Measurements from ENCODE around the gene PPRC1. TPM values are rescaled to one million over a fixed set of nuclear protein-coding genes. Genes with fewer than 3 reads are reported as not detected.

PPRC1 gene
- total and polyA plus RNA-seq, 4 donors = 19.3 to 42.1 (median 26.5) TPM

DNA sequence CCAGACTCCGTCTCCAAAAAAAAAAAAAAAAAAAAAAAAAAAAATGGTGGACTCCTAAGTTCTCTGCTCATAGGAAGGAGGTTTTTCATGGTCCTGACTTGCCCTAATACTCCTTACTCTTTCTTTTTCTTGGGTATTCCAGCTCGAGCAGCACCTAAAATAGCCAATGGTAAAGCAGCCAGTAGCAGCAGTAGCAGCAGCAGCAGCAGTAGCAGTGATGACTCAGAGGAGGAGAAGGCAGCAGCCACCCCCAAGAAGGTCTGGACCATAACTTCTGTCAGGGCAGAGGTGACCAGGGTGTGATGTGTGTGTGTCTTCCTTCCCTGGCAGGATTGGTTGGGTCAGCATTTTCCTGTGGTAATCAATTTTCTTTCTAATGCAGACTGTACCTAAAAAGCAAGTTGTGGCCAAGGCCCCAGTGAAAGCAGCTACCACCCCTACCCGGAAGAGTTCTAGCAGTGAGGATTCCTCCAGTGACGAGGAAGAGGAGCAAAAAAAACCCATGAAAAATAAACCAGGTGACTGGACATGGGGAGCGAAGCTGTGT lies 26.3 kb downstream of the PPRC1 start:
- Histone ChIP-seq H3K4me1 (ENCODE audit: control insufficient read depth in 5 of 5, insufficient read depth in 5 of 5, low read length in 5 of 5) (peaks cover 0 to 2% (median 0%) of the 10 kb centered on the region in 5 donors), H3K9me3 (ENCODE audit: control insufficient read depth in 4 of 4, insufficient read depth in 3 of 4, low read length in 3 of 4) (no peaks in the 10 kb centered on the region), H3K36me3 (ENCODE audit: control insufficient read depth in 4 of 4, insufficient read depth in 4 of 4, low read length in 4 of 4) (peaks cover 46 to 66% (median 56%) of the 10 kb centered on the region in 4 donors), H3K9ac (ENCODE audit: insufficient read depth in 1 of 2, low read length in 2 of 2) (no peak overlapping the region), H3K4me3 (no peak overlapping the region), H3K27ac (ENCODE audit: low read depth in 1 of 2, low read length in 1 of 2) (no peak overlapping the region), H3K27me3 (ENCODE audit: control insufficient read depth in 3 of 3, insufficient read depth in 3 of 3, low read length in 2 of 3) (no peaks in the 10 kb centered on the region)
- no peak for TF ChIP-seq CTCF (IDR thresholded peaks at IDR 0.05; ENCODE audit: control extremely low read depth, extremely low read depth)
- WGBS, 2 donors = 94 to 95% methylated on average over 5 of the region's 5 CpGs
- DNase-seq (no peak), ATAC-seq (ENCODE audit: insufficient read depth, low FRiP score) (no peak)

DNA sequence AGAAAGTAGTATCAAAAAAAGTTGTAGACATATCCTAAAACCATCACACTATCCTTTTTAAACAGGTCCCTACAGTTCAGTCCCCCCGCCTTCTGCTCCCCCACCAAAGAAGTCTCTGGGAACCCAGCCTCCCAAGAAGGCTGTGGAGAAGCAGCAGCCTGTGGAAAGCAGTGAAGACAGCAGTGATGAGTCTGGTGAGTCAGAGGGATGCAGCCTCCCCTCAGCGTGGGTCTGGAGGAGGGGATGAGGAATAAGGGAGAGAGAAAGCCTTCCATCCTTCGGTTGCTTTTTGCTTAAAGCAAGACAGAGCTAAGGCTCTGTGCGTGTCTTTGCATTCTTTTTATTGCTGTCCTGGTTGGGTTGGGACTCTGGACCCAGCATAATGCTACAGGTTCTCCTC lies 27.0 kb downstream of the PPRC1 start:
- DNase-seq = no peak

GRCh38 chr10:102163342-102163989 lies 30.6 kb downstream of the PPRC1 start:
- TF ChIP-seq CTCF (IDR thresholded peaks at IDR 0.05; ENCODE audit: control extremely low read depth, extremely low read depth) = no peak
- no peak for DNase-seq
- H3K27ac ChIP-seq (ENCODE audit: low read depth in 1 of 2, low read length in 1 of 2) = no peak overlapping the region
- no peak overlapping the region for H3K9ac ChIP-seq (ENCODE audit: insufficient read depth in 1 of 2, low read length in 2 of 2)
- no peaks in the 10 kb centered on the region for H3K27me3 ChIP-seq (ENCODE audit: control insufficient read depth in 3 of 3, insufficient read depth in 3 of 3, low read length in 2 of 3)
- H3K4me3 ChIP-seq = no peak overlapping the region
- no peak for ATAC-seq (ENCODE audit: insufficient read depth, low FRiP score)
- 67 to 72% methylated on average over 4 of the region's 4 CpGs for WGBS, 2 donors
- no peaks in the 10 kb centered on the region for H3K4me1 ChIP-seq (ENCODE audit: control insufficient read depth in 5 of 5, insufficient read depth in 5 of 5, low read length in 5 of 5)
- peaks cover 30 to 44% (median 41%) of the 10 kb centered on the region in 4 donors for H3K36me3 ChIP-seq (ENCODE audit: control insufficient read depth in 4 of 4, insufficient read depth in 4 of 4, low read length in 4 of 4)
- no peaks in the 10 kb centered on the region for H3K9me3 ChIP-seq (ENCODE audit: control insufficient read depth in 4 of 4, insufficient read depth in 3 of 4, low read length in 3 of 4)

More for the DNA sequence above, 27.0 kb downstream of the PPRC1 start:
- ATAC-seq (ENCODE audit: insufficient read depth, low FRiP score) = no peak
- H3K27me3 ChIP-seq (ENCODE audit: control insufficient read depth in 3 of 3, insufficient read depth in 3 of 3, low read length in 2 of 3) = no peaks in the 10 kb centered on the region
- no peak overlapping the region for H3K27ac ChIP-seq (ENCODE audit: low read depth in 1 of 2, low read length in 1 of 2)
- no peak overlapping the region for H3K4me3 ChIP-seq
- H3K4me1 ChIP-seq (ENCODE audit: control insufficient read depth in 5 of 5, insufficient read depth in 5 of 5, low read length in 5 of 5) = no peaks in the 10 kb centered on the region
- TF ChIP-seq CTCF (IDR thresholded peaks at IDR 0.05; ENCODE audit: control extremely low read depth, extremely low read depth) = no peak
- no peak overlapping the region for H3K9ac ChIP-seq (ENCODE audit: insufficient read depth in 1 of 2, low read length in 2 of 2)
- H3K36me3 ChIP-seq (ENCODE audit: control insufficient read depth in 4 of 4, insufficient read depth in 4 of 4, low read length in 4 of 4) = peaks cover 46 to 66% (median 55%) of the 10 kb centered on the region in 4 donors
- 97 to 98% methylated on average over 4 of the region's 4 CpGs for WGBS, 2 donors
- no peaks in the 10 kb centered on the region for H3K9me3 ChIP-seq (ENCODE audit: control insufficient read depth in 4 of 4, insufficient read depth in 3 of 4, low read length in 3 of 4)
